T-helper 17 cell (primary cell): ENCODE results near the gene EIF1B. TPM values are rescaled to one million over a fixed set of nuclear protein-coding genes. Genes with fewer than 3 reads are reported as not detected.
"Not testable (repeated sequence)": the region's sequence is repeated elsewhere in the genome, so short reads cannot be mapped to it uniquely, and the experiment has no call there.

Experiments
- ATAC-seq: fragments of 150-1000 bp; cut with Tn5 transposase; 2 replicates; pipeline ENCODE4 v1.10.0; 2021; ENCODE audit warnings: mild to moderate bottlenecking, moderate library complexity
- DNase-seq, 3 donors: peaks; one replicate each; pipeline versions ENCODE4 v3.0.0 to v3.0.0-alpha.2; 2020 to 2021
- H3K9me3 ChIP-seq: one replicate; pipeline ENCODE4 v1.7.0; 2013; ENCODE audit warnings: low read length, mild to moderate bottlenecking; ENCODE audit not compliant: control insufficient read depth, poor library complexity, severe bottlenecking
- H3K27ac Mint-ChIP-seq: one replicate; pipeline ENCODE4 v1.8.0; 2022; ENCODE audit warnings: mild to moderate bottlenecking, moderate library complexity, mixed read lengths
- H3K27me3 Mint-ChIP-seq: one replicate; pipeline ENCODE4 v1.8.0; 2022; ENCODE audit warnings: mixed read lengths
- H3K36me3 Mint-ChIP-seq: one replicate; pipeline ENCODE4 v1.8.0; 2022; ENCODE audit warnings: low read depth, mixed read lengths
- H3K4me1 Mint-ChIP-seq: one replicate; pipeline ENCODE4 v1.8.0; 2022; ENCODE audit warnings: mild to moderate bottlenecking, mixed read lengths
- H3K4me3 Mint-ChIP-seq: one replicate; pipeline ENCODE4 v1.8.0; 2022; ENCODE audit warnings: mild to moderate bottlenecking, moderate library complexity, mixed read lengths
- total RNA-seq, 4 donors: library from RNA in 2 of 4; stranded (reverse) in 2 of 4; gene quantifications; one replicate each; pipeline ENCODE4 v1.2.3 and lab custom pipeline; 2022 to 2026

Gene EIF1B
- total RNA-seq (10 to 100 TPM; 55.4 to 62.1 TPM), total RNA-seq (lab: John Stamatoyannopoulos, UW) (24.0 to 32.0 reads per million in 2 donors)

DNA sequence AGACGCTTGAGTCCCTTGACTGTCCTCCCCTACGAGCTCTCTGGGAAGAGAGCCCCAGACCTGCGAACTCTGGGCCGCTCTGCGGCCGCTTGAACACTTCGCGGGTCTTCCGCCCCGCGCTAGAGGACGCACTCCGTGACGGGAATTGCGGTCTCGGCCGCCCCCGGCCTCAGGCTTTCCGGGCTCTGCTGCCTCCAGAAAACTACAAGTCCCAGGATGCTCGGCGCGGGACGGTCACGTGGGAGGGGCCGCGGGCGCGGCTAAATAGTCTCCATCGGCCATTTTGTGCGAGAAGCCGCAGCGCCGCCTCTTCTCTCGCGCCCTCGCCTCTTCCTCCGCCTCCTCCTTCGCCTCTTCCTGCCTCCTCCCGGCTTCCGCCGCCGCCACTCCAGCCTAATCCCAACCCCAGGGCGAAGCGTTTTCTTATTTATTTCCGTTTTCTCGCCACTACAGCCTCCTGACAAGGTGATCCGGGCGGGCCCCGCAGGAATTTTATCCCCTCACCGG, at the start of gene EIF1B:
Gene EIF1B (plus strand): TSS at position 290 of the 507 bp plus-strand sequence. CDS start 235 bp downstream, outside the sequence.
- DNase-seq (peak; percentile 97 to 99 (median 97)), ATAC-seq (peak; percentile 93)
- H3K27ac Mint-ChIP-seq, result peak within 1 kb of the TSS; percentile 100
- no peaks in the 10 kb centered on the region for H3K9me3 ChIP-seq
- H3K27me3 Mint-ChIP-seq, result no peaks in the 10 kb centered on the region
- peaks cover 6% of the 10 kb centered on the region for H3K36me3 Mint-ChIP-seq
- peaks cover 15% of the 10 kb centered on the region for H3K4me1 Mint-ChIP-seq
- peak within 1 kb of the TSS; percentile 99 for H3K4me3 Mint-ChIP-seq

DNA sequence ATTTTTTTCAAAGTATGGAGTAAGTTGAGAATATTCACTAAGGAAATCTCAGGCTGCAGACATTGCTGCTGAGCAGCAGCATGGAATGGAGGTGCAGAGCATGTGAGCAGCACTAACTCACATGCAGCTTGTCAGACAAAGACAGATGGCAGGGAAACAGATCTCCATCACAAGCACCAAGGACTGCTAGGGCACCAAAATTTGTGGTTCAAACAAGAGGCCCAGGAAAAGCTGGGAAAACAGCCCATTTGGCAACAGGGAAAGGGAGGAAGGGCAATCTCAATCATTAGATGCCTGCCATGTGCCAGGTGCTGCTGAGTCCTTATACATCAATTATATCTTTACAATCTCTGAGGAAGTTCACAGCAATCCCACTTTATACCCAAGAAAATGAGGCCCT, 47.2 kb upstream of the EIF1B start:
- DNase-seq (no peak), ATAC-seq (no peak)
- H3K4me3 Mint-ChIP-seq, result no peak overlapping the region
- peaks cover 2% of the 10 kb centered on the region for H3K4me1 Mint-ChIP-seq
- H3K27ac Mint-ChIP-seq, result no peak overlapping the region
- H3K9me3 ChIP-seq, result no peaks in the 10 kb centered on the region
- H3K27me3 Mint-ChIP-seq, result no peaks in the 10 kb centered on the region
- no peaks in the 10 kb centered on the region for H3K36me3 Mint-ChIP-seq

DNA sequence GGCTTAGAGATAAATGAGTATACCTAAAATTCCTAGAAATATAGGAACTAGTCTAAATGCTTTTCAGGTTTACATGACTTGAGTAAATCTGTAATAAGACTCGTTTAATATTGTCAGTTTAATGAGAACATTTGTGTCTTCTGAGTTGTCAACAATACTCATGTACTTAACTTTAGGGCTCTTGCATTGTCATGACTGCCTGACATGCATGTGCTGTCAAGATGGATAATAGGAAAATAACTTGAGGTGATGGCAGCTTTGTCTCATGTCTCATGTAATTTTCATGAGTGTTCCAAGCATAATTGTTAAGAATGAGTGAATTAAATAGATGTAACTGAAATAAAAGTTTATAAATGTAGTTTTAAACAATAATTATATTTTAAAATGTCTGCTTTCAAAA, 45.1 kb upstream of the EIF1B start:
- no peak overlapping the region for H3K4me3 Mint-ChIP-seq
- H3K27me3 Mint-ChIP-seq, result no peaks in the 10 kb centered on the region
- H3K36me3 Mint-ChIP-seq, result no peaks in the 10 kb centered on the region
- DNase-seq (no peak), ATAC-seq (no peak)
- H3K27ac Mint-ChIP-seq, result no peak overlapping the region
- H3K4me1 Mint-ChIP-seq, result peaks cover 2% of the 10 kb centered on the region
- no peaks in the 10 kb centered on the region for H3K9me3 ChIP-seq

DNA sequence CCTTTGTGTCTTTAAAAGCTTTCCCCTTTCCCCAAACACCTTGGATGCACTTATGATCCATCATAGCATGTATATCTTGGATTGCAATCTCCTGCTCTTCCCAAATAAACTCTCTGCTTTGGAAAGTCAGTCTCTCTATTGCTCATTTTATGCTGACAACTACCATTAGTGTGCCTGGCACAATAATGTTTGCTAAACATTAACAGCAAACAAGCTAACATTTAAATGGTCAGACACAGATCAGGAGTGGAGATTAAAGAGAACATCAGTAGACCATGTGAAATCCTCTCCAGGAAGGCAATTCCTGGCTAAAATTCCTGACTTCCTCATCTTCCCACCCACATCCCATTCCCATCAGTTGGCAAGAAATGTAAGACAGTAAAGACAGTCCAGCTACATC, 44.3 kb upstream of the EIF1B start:
- H3K9me3 ChIP-seq, result no peaks in the 10 kb centered on the region
- Mint-ChIP-seq H3K27me3 (no peaks in the 10 kb centered on the region), H3K4me3 (no peak overlapping the region), H3K36me3 (no peaks in the 10 kb centered on the region), H3K4me1 (peaks cover under 1% of the 10 kb centered on the region), H3K27ac (no peak overlapping the region)
- DNase-seq, result no peak
- ATAC-seq, result no peak

DNA sequence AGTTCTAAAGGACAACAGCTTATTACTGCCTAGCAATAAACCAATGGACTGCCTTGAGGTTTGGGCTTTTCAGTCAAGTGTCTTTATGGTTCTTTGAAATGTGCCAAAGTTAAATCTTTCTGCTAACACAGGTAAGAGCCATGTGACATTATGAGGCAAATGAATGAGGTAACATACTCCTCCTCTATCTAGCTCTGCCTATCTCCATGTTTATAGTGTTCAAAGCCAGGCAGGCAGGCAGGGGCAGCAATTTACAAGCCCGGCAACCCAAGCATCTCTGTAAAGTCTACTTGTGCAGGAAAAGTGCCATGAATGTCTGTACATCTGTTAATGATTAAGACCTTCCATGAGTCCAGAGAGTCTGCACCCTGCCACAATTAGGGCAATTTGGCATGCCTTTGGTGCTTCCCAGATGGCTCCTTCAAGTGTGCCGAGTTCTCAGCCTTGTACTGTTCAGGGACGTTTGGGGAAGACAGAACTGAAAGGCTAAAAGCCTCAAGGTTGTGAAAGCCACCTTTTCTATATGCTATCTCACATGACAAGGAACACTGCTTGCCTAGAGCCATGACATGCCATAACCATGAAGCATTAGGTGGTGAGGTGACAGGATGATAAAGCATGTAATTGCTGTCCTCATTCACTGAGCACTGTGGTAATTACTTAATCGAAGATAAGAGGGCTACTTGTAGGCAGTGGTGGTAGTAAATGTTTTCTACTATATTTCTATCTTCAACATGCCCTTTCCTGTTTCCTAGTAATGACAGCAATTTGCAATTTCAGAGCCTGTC, 41.4 kb upstream of the EIF1B start:
- no peak for DNase-seq
- Mint-ChIP-seq H3K36me3 (peaks cover 2% of the 10 kb centered on the region), H3K27ac (no peak overlapping the region), H3K4me1 (peaks cover 5% of the 10 kb centered on the region), H3K4me3 (no peak overlapping the region), H3K27me3 (no peaks in the 10 kb centered on the region)
- ATAC-seq, result no peak
- no peaks in the 10 kb centered on the region for H3K9me3 ChIP-seq

DNA sequence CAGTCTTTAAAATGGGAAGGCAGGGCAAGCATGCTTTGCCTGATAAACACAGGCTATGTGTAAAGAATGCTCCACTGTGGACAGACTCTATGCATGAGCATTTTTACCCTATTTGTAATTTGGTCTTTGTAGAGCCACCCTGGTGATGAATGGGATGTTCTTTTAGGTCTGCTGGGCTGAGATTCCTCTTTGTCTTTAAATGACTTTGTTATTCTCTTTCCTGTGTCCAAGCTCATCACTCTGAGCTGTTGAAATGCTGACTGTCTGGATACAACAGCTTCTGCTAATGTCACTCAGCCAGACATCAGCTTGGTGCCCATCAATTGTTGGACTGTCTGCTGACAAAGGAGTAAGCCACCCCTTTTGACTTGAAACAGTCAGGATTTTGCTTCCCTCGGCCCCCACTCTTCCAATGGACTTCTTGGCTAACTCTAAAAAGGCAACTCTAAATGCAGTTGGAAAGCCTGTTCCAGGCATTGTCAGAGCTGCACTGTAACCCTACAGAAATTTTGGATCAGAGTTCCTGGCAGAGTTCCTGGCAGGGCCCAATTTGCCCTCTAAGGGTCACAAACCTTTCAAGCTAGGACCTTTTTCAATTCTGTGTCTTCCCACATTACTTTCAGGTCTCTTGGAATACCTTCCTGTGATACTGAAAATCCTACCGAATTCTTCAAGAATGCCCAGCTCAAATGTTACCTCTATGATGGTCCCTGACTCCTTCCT, 40.5 kb upstream of the EIF1B start:
- Mint-ChIP-seq H3K27ac (no peak overlapping the region), H3K27me3 (no peaks in the 10 kb centered on the region), H3K4me1 (peaks cover 5% of the 10 kb centered on the region), H3K4me3 (no peak overlapping the region), H3K36me3 (peaks cover 2% of the 10 kb centered on the region)
- ATAC-seq, result no peak
- H3K9me3 ChIP-seq, result no peaks in the 10 kb centered on the region
- DNase-seq, result no peak

DNA sequence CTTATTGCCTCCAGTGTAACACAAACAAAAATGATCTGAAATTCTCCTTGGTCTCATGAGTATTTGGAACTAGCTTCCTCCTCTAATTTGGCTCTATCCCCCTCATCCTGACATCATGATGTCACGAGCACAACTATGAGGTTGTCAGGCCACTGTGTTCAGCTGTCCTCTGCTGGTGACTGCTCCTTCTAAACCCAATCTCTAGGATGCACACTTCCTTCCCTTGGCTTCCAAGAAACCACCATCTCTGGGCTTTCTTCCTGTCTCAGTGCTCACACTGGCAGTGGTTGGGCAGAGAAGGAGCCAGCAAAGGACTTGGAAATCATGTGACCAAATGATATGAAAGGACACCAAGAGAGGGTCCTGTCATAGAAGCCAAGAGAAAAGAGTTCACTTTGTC, 30.7 kb upstream of the EIF1B start:
- Mint-ChIP-seq H3K4me3 (no peak overlapping the region), H3K36me3 (peaks cover 2% of the 10 kb centered on the region), H3K4me1 (no peaks in the 10 kb centered on the region), H3K27ac (no peak overlapping the region), H3K27me3 (no peaks in the 10 kb centered on the region)
- ATAC-seq, result no peak
- H3K9me3 ChIP-seq, result no peaks in the 10 kb centered on the region
- DNase-seq, result no peak

DNA sequence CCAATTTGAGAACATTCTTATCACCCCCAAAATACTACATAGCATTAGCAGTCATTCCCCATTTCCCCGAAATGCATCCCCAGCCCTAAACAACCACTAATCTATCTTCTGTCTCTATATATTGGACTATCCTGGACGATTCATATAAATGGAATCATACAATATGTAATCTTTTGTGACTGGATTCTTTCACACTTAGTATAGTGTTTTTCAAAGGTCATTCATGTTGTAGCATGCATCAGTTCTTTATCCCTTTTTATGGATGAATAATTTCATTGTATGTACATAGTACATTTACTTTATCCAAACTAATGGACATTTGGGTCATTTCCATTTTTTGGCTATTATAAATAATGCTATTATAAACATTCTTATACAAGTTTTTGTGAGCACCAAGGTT, 27.5 kb upstream of the EIF1B start:
- Mint-ChIP-seq H3K4me1 (no peaks in the 10 kb centered on the region), H3K36me3 (peaks cover 6% of the 10 kb centered on the region), H3K27me3 (no peaks in the 10 kb centered on the region), H3K4me3 (no peak overlapping the region), H3K27ac (no peak overlapping the region)
- H3K9me3 ChIP-seq, result no peaks in the 10 kb centered on the region
- no peak for DNase-seq
- no peak for ATAC-seq

DNA sequence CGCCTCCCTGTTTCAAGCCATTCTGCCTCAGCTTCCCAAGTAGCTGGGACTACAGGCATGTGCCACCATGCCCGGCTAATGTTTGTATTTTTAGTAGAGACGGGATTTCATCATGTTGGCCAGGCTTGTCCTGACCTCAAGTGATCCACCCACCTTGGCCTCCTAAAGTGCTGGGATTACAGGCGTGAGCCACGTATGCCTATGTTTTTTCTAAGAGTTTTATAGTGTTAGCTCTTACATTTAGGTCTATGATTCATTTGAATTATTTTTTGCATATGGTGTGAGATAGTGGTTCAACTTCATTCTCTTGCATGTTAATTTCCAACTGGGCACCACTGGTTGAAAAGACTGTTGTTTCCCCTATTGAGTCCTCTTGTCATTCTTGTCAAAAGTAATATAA, 26.4 kb upstream of the EIF1B start:
- not testable (repeated sequence) for H3K27ac Mint-ChIP-seq, H3K27me3 Mint-ChIP-seq, ATAC-seq

DNA sequence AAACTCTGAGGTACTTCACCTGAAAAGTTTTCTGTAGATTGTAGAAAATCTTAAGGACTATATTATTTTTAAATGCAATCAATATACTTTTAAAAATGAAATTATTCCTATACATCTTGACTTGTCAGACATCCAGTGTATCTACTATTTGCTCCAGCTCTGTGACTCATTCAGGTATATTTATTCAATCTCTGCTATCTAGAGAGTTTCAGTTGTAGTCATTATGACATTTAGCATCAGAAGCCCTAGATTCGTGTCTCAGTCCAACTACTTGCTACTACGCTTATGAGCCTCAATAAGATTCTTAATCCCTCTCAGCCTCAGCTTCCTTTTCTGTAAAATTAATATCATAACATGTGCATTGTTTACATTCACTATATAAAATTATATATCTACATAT, 22.3 kb upstream of the EIF1B start:
- H3K9me3 ChIP-seq, result no peaks in the 10 kb centered on the region
- Mint-ChIP-seq H3K27me3 (no peaks in the 10 kb centered on the region), H3K27ac (no peak overlapping the region), H3K4me1 (peaks cover 2% of the 10 kb centered on the region), H3K36me3 (peaks cover 6% of the 10 kb centered on the region), H3K4me3 (no peak overlapping the region)
- DNase-seq (no peak), ATAC-seq (no peak)

More for the DNA sequence above, 26.4 kb upstream of the EIF1B start:
- H3K36me3 Mint-ChIP-seq, H3K4me3 Mint-ChIP-seq, H3K9me3 ChIP-seq, DNase-seq, H3K4me1 Mint-ChIP-seq: not testable (repeated sequence)

DNA sequence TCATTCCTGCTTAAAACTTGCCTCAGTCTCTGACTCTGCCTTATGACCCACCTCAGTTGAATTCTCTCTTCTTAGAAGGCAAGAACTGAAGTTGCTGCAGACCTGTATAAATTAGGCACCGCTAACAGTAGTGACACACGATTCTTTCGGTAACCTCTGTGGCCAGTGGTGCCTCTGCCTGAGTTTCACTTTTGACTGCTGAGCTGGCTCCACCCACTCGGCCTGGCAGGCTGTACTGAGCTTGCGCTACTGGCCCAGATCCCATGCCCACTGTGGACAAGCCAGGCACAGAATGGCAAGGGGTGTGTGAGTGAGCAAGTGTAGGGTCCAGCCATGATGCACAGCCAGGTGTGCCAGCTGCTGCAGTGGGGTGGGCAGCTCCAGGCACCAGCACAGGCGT, 19.1 kb upstream of the EIF1B start:
- Mint-ChIP-seq H3K36me3 (peaks cover 9% of the 10 kb centered on the region), H3K27ac (peak overlapping the region; percentile 90), H3K4me1 (peaks cover 2% of the 10 kb centered on the region), H3K4me3 (peak overlapping the region; percentile 79), H3K27me3 (no peaks in the 10 kb centered on the region)
- ATAC-seq (peak; percentile 87), DNase-seq (peak in 1 of 3 donors; percentile 19)
- no peaks in the 10 kb centered on the region for H3K9me3 ChIP-seq

DNA sequence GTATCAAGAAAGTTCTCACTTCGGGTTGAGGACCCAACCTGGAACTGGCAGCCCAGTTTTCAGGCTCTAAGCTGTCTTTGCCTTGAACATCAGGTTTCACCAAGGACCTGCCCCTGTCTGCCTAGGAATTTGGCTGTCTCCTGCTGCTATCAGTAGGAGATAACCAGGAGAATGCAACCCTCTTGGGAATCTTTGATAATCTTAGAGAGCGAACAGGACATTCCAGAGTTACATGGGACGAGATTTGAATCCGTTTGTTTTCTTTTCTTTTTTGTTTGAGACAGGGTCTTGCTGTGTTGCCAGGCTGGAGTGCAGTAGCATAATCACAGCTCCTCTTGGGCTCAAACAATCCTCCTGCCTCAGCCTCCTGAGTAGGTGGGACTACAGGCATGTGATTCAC, 18.0 kb upstream of the EIF1B start:
- no peak overlapping the region for H3K4me3 Mint-ChIP-seq
- no peaks in the 10 kb centered on the region for H3K27me3 Mint-ChIP-seq
- DNase-seq, result no peak
- H3K9me3 ChIP-seq, result no peaks in the 10 kb centered on the region
- peaks cover 2% of the 10 kb centered on the region for H3K4me1 Mint-ChIP-seq
- peaks cover 7% of the 10 kb centered on the region for H3K36me3 Mint-ChIP-seq
- ATAC-seq, result no peak
- H3K27ac Mint-ChIP-seq, result no peak overlapping the region

DNA sequence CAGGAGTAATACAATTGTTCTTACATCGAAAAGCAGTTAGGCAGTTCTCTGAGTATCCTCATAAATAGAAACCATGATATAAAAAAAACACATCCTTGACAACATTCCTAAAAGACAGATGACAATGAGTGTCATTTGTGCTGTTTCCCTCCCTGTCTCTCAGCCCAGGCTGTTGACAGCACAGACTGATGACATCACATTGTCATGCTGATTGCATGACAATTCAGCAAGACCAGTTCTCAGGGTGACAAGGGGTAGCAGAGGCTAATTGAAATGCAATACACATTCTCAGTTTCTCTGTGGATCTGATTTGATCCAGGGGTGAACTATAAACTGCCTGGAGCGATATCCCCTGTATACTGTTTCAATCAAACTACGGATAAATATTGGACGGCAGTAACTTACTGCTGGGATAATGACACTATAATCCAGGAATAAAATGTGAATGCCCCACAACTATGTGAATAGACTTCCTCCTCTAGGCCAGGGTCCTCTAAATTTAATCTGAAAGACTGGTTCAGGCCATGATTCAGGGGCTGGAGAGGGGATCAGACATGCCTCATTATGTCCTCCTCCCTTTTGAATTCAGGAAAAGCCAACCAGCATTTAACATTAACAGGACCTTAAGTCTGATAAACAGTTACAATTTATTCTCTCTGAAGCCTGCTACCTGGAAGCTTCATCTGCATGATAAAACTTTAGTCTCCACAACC, 16.7 kb upstream of the EIF1B start:
- no peaks in the 10 kb centered on the region for H3K9me3 ChIP-seq
- ATAC-seq (no peak), DNase-seq (no peak)
- peaks cover 10% of the 10 kb centered on the region for H3K36me3 Mint-ChIP-seq
- H3K4me3 Mint-ChIP-seq, result no peak overlapping the region
- peaks cover 2% of the 10 kb centered on the region for H3K4me1 Mint-ChIP-seq
- H3K27ac Mint-ChIP-seq, result no peak overlapping the region
- no peaks in the 10 kb centered on the region for H3K27me3 Mint-ChIP-seq
